SH-SY5Y (cell line): Measurements from ENCODE around the gene PRDM16.

ENCODE experiments used
- GATA2 ChIP-seq: IDR thresholded peaks from 2 replicates; pipeline ENCODE4 v1.6.1; 2011; ENCODE audit warnings: mild to moderate bottlenecking, low read depth, low read length
- GATA3 ChIP-seq: IDR thresholded peaks from 2 replicates; pipeline ENCODE4 v1.6.1; 2011; ENCODE audit warnings: low read depth, mild to moderate bottlenecking, low read length, moderate library complexity

PRDM16 gene

GRCh38 chr1:3084154-3084553 lies 15.2 kb downstream of the PRDM16 start:
- no peak for TF ChIP-seq GATA2
- no peak for TF ChIP-seq GATA3

GRCh38 chr1:3084726-3085125 lies 15.7 kb downstream of the PRDM16 start:
- TF ChIP-seq GATA3 (no peak), GATA2 (no peak)

- no peak for TF ChIP-seq GATA2
- TF ChIP-seq GATA3 = no peak
Observed at GRCh38 chr1:3085721-3086120, 16.7 kb downstream of the PRDM16 start.

- TF ChIP-seq GATA3 (no peak), GATA2 (no peak)
Observed at GRCh38 chr1:3086272-3086974, 17.4 kb downstream of the PRDM16 start.

- TF ChIP-seq GATA2 (no peak), GATA3 (no peak)
Observed at GRCh38 chr1:3087049-3087448, 18.0 kb downstream of the PRDM16 start.

- TF ChIP-seq GATA3 = no peak
- no peak for TF ChIP-seq GATA2
Observed at GRCh38 chr1:3089490-3089889, 20.5 kb downstream of the PRDM16 start.

- TF ChIP-seq GATA3 (no peak), GATA2 (no peak)
Observed at GRCh38 chr1:3091334-3091733, 22.3 kb downstream of the PRDM16 start.

GRCh38 chr1:3092530-3092929 lies 23.5 kb downstream of the PRDM16 start:
- TF ChIP-seq GATA2 (no peak), GATA3 (no peak)

GRCh38 chr1:3093898-3094626 lies 25.1 kb downstream of the PRDM16 start:
- TF ChIP-seq GATA2 (no peak), GATA3 (no peak)

GRCh38 chr1:3094863-3095780 lies 26.1 kb downstream of the PRDM16 start:
- TF ChIP-seq GATA2 (no peak), GATA3 (no peak)

- TF ChIP-seq GATA3 = no peak
- no peak for TF ChIP-seq GATA2
Observed at GRCh38 chr1:3096345-3096744, 27.3 kb downstream of the PRDM16 start.

- TF ChIP-seq GATA3 (no peak), GATA2 (no peak)
Observed at GRCh38 chr1:3097231-3097630, 28.2 kb downstream of the PRDM16 start.

- TF ChIP-seq GATA3 = no peak
- TF ChIP-seq GATA2 = no peak
Observed at GRCh38 chr1:3097861-3098260, 28.9 kb downstream of the PRDM16 start.

- no peak for TF ChIP-seq GATA2
- no peak for TF ChIP-seq GATA3
Observed at GRCh38 chr1:3099861-3100260, 30.9 kb downstream of the PRDM16 start.
